GM19324 (cell line): ENCODE data around the gene SCN8A.
"Not testable (repeated sequence)": the region's sequence is repeated elsewhere in the genome, so short reads cannot be mapped to it uniquely, and the experiment has no call there.

ENCODE experiments used
- ATAC-seq: cut with Tn5 transposase; IDR thresholded peaks from one replicate; pipeline ENCODE4 v1.9.1; 2021; ENCODE audit warnings: mild to moderate bottlenecking, moderate library complexity; ENCODE audit not compliant: unreplicated experiment, low FRiP score

SCN8A gene

DNA sequence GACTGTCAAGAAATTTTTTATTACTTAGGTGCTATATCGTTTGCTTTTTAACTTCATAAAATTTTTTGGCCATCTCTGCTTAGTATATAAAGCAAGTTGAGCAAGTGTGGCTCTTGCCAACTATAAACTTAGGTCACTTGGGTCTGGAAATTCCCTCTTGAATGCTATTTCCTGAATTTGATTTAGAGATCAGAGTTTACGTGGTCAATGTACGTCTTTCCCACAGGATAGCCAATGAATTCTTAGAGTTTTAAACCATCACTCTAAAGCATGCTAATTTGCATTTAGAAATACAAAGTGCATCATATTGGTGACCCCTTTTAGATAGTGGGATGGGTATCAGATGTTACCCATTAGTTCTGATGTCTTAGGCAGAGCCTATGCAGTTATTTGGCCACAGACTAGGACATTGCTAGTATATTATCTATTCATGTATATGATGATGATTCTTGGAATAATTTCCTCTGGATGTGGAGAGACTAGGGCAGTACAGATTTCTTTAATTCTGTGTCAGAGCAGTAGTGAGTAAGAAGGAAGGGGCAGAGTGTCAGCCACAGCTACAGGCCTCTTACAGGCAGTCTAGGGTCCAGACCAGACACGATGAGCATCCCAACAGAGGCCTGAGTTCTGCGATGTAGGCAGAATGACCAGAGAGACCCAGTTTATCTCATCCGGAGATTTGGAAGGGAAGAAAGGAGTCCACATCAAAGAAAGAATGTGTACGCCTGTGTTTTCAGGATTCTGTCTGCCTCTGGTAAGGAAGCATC is 30.3 kb downstream of the SCN8A start:
- no peak for ATAC-seq

DNA sequence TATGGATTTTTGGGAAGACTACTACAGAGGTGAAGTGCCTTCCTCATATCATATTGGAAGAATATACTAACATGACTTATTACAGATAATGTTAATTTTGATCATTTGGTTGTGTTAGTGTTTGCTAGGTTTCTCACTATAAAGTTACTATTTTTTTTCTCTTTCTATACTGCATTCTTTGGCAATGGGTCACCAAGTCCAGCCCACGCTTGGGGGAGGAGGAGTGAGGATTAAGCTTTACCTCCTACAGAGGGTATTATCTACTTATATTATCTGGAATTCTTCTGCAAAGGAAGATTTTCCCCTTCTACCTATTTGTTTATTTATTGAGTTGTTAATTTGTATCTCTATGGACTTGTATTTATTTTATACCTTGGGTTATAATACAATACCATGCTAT is 31.5 kb downstream of the SCN8A start:
- no peak for ATAC-seq

DNA sequence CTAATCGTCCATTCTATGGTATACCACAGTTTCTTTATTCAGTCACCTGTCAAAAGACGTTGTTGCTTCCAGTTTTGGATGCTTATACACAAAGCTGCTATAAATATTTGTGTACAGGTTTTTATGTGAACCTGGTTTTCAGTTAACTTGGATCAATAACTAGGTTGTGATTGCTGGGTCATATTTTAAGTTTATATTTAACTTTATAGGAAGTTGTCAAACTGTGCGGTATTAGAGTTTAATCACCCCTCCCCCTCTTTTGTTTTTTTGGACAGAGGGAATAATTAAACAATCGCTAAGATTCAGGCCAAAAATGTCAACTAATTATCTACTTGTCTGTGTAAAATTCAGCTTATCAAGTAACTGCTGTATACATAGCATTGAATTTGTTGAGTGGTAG is 34.3 kb downstream of the SCN8A start:
- ATAC-seq, result no peak

DNA sequence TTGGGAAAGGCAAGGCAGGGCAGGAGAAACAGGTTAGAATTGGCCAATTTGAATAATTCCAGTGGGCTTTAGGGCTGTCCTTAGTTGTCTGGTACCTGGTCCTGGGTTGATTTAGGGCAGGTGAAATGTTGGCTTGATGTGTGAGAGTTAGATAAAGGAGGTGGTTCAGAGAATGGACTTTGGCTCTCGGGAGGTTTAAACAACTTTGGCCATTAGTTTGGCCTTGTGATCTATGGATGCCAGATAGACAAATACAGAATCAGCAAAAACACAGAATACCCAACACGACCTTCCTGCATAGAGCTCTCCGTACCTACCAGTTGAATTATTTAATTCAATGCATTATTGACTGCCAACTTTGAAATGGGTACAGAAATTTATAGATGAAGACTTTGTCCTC is 35.1 kb downstream of the SCN8A start:
- ATAC-seq, result no peak

DNA sequence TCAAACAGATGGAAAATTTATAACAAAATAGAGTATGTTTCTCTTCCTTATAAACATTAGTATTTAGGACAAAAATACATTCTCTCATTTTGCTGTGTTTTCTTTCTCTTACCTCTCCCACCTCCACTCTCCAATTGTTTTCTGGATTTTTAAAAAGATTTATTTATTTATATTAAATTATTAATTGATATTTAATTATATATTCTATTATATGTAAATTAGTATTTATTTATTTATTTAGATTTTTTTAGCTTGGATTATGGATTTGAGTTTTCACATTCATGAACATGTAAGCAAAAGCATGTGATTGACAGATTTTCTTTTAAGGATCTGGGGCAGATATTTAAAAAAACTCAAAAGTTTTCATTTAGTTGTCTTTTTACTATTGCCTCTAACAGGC is 35.6 kb downstream of the SCN8A start:
- no peak for ATAC-seq

DNA sequence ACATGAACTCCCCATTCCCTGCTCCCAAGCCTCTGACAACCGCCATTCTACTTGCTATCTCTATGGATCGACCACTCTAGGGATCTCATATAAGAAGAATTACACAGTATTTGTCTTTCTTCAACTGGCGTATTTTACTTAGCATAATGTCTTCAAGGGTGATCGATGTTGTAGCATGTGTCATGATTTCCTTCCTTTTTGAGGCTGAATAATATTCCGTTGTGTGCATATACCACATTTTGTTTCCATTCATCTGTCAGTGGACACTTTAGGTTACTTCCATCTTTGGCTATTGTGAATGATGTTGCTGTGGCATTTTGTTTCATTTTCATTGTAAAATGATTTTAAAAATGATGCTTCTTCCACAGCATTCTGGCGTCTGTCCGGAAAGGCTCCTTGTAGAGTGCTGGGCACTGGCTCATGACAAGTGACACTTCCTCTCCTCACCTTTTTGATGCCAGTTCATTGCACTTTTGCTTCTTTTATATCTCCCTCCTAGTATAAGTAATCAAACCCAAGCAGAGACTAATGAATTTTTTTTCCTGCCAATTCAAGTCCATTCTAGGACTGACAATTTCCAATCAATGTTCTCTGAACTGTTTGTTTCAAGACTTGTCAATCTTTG is 39.3 kb downstream of the SCN8A start:
- ATAC-seq, result no peak

DNA sequence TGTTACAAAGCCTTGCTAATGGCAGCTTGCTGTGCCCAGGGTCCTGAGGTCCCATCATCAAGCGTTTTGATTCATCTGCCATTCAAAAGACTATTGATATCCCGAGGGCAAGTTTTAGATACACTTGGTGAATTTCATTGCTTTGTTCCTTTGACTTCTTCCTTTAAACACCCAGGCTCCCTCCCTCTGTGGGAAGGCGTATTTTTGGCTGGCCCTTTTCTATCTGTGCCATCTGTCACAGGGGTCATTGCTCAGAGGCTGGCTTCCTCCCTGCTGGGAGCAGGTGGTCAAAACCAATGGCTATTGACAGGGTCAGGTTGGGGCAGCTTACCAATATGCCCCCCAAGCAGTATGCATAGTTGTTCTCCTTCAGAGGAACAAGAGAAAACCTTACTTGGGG is 40.0 kb downstream of the SCN8A start:
- no peak for ATAC-seq

DNA sequence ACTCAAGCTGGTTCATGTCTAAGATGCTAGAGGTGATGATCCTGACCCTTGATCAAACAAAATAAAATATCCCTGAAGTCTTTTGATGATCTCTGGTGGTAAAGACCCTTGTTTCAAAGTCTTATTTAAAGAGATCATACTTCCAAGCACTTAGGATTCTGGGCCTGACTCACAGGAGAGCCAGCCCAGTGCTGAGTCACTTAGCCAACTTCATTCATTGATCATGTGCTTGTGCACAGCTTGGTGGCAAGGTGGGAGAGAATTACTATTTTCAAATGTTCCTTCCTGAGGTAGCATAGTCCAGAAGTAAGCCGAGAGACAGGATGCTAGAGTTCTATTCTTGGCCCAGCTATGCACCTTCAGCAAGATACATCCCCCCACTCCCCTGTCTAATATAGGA is 40.6 kb downstream of the SCN8A start:
- ATAC-seq, result no peak

DNA sequence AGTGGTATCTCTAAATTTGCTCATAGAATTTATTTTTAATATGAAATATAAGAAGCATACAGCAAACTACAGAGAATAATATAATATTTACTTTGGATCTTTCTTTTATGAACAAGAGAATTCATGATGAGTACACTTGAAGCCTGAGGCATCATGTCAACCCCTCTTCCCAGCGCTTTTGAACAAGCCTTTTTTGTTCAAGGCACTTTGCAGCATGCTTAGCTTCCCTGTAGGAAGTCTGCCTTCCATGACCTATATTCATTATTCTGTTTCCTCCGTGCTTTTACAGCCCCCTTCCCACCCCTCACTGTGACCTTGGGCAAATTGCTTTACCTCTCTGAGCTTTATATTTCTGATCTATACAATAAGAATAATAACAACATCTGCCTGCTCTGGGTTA is 41.6 kb downstream of the SCN8A start:
- no peak for ATAC-seq

DNA sequence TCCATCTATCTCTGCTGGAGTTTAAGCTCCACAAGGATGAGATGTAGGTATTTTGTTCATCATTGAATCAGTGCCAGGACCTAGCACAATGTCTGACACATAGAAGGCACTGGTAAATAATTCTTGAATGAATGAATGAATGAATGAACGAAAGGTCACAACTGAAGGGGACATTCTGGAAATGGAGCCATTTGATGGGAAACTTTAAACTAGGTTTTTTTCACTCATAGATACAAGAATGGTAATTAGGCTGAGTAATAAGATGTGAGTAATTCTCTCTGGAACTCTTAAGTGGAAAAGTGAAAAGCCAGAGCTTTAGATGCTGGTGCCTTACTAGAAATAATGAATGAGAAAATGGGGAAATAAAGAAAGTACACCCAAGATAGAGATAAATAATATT is 44.3 kb downstream of the SCN8A start:
- ATAC-seq, result no peak

DNA sequence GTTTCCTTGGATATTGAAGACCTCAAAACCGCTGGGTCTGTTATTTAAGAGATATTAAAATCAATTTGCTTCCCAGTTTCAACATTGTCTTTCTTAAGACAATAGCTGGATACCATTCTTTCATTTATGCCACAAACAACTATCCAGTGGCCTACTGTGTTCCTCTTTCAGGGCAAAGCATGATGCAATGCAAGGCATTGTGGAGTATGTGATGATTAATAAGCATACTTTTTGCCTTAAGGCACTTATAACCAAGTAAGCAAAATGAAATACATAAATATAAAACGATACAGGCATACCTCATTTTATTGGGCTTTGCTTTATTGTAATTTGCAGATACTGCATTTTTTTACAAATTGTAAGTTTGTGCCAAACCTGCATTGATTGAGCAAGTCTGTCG is 45.5 kb downstream of the SCN8A start:
- no peak for ATAC-seq

DNA sequence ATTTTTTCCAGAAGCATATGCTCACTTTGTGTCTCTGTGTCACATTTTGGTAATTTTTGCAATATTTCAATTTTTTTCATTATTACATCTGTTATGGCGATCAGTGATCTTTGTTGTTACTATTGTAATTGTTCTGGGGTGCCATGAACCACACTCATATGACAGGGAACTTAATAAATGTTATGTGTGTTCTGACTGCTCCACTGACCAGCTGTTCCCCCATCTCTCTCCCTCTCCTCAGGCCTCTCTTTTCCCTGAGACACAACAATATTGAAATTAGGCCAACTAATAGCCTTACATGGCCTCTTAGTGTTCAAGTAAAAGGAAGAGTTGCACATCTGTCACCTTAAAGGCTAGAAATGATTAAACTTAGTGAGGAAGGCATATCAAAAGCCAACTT is 46.0 kb downstream of the SCN8A start:
- ATAC-seq, result no peak

DNA sequence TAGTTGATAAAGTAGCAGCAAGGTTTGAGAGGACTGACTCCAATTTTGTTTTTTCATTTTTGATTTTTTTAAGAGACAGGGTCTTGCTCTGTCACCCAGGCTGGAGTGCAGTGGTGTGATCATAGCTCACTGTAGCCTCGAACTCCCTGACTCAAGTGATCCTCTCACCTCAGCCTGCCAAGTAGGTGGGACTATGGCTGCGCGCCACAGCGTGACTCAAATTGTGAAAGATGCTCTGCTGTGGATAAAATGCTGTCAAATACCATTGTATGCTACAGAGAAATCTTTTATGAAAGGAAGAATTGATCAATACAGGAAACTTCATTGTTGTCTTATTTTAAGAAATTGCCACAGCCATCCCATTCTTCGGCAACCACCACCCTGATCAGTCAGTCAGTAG is 48.3 kb downstream of the SCN8A start:
- no peak for ATAC-seq

DNA sequence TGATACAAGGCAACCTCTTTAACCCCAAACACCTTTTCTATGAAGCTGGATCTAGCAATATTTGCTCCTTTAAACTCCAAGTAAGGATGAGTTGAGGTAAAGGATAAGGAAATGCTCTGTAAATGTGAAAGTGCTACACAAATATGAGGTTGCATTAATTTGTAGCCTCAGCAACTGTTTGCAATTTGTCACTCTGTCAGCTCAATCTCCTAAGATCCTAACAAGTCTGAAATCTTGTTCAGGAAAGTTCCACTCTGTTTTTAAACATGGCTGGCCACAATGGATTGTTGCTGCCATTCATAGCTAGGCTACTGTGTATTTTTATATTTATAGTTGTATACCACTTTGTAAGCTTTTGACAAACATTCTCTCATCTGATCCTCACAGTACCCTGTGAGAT is 51.3 kb downstream of the SCN8A start:
- no peak for ATAC-seq

DNA sequence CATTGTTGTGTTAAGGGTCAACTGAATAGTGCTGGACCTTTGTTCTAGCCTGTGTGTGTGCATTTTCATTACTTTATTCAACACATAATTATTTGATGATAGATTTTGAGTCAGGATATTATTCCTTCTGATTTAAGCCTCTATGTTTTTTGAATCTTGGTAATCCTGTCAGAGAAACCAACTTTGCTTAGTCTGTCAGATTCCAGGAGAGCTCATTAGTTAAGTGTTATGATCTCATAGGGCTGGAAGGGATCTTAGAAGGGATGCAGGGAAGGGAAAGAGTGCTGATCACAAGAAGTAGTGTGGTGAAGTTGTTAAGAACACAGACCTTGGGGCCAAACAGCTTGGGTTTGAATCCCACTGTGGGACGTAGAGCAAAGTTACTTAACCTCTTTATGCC is 52.9 kb downstream of the SCN8A start:
- ATAC-seq, result no peak

DNA sequence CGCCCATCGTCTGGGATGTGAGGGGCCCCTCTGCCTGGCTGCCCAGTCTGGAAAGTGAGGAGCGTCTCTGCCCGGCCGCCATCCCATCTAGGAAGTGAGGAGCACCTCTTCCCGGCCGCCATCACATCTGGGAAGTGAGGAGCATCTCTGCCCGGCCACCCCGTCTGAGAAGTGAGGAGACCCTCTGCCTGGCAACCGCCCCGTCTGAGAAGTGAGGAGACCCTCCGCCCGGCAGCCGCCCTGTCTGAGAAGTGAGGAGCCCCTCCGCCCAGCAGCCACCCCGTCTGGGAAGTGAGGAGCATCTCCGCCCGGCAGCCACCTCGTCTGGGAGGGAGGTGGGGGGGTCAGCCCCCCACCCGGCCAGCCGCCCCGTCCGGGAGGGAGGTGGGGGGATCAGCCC is 53.7 kb downstream of the SCN8A start:
- not testable (repeated sequence) for ATAC-seq

DNA sequence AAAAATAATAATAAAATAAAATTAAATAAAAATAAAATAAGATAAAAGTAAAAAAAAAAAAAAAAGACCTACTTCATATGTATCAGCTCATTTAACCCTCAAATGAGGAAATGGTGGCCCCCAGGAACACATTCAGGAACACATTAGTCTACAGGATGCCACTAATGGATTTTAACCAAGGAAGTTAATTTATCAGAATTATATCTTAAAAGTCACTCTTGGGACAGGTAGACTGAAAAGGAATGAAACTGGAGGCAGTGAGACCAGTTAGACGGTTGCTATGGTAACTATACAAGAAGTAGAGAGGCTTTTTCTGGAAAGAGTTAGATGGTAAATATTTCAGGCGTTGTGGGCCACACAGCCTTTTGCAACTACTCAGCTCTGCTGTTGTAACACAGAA is 54.9 kb downstream of the SCN8A start:
- no peak for ATAC-seq

DNA sequence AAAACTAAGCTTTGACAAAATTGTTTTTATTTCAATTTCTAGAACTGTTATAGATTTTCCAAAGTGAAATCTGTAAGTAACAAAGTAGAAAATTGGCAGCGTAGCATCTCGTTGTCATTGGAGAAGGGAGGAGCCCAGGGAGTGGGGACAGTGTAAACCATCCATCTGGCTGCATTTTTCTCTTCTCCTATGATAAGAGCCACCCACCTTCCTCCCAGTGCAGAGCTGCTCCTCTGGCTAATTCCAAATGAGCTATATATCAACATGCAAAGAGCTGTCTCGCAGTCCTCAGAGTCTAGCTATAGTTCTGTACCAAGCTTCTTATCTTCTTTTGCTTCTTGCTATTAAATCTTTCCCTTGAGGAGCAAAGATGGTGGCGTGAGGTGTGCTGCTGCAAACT is 56.6 kb downstream of the SCN8A start:
- ATAC-seq, result no peak

DNA sequence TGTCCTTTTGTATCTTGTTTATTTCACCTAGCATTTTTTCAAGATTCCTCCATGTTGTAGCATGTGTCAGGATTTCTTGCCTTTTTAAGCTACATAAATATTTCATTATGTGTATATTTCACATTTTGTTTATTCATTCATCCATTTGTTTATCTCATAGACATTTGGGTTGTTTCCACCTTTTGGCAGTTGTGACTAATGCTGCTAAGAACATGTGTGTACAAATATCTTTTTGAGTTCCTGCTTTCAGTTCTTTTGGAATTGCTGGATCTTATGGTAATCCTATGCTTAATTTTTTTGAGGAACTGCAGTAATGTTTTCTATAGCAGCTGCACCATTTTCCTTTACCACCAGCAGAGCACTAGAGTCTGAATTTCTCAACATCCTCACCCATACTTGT is 62.4 kb downstream of the SCN8A start:
- no peak for ATAC-seq

DNA sequence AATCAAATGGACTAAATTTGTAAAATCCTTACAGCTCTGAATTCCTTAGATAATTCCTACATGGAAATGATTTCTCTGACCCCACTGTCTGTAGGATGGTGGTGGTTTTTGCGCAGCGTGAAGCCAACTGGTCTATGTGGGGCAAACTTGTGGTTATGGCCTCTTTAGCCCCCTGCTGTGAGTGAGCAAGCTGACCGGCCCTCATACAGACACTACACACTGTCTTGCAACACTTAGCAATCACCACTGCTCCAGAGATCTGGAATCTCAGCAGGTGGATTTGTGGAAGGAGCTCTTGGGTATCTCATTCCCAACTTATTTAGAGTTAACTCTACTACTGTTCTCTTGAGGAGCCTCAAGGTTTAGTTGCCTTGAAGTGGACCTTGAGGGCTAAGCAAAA is 70.2 kb downstream of the SCN8A start:
- ATAC-seq, result no peak

DNA sequence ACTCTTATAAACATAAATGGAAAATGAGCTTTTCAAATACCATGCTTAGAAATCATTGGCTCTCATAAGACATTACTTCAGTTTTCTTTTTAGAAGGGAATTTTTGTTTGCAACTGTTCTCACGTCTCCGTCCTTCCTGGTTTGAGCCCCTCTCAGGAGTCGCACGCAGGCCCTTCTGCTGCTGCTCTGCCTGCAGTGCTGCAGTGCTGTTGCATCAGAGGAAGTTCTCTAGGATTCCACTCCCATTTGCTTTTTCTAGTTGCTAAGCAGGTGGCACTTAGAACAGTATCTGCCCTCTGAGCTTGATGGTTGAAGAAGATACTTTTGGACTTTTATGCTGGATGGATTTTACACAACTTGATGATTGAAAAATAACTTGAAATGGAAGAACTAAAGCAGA is 70.8 kb downstream of the SCN8A start:
- no peak for ATAC-seq

DNA sequence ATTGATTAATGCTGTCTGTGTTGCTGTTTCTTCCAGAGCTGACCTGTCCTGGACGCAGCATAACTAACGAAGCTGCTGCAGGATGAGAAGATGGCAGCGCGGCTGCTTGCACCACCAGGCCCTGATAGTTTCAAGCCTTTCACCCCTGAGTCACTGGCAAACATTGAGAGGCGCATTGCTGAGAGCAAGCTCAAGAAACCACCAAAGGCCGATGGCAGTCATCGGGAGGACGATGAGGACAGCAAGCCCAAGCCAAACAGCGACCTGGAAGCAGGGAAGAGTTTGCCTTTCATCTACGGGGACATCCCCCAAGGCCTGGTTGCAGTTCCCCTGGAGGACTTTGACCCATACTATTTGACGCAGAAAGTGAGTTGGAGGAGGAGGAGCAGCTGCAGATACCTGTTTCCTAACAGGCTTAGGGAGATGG is 71.7 kb downstream of the SCN8A start:
- no peak for ATAC-seq
